GM18526 (cell line): ENCODE measurements around the gene ST3GAL5.

Experiments used
- POLR2A ChIP-seq: IDR thresholded peaks from 3 replicates; pipeline ENCODE4 v1.6.1; 2011; ENCODE audit not compliant: insufficient read length; ENCODE audit errors: extremely low read depth

Gene ST3GAL5

DNA sequence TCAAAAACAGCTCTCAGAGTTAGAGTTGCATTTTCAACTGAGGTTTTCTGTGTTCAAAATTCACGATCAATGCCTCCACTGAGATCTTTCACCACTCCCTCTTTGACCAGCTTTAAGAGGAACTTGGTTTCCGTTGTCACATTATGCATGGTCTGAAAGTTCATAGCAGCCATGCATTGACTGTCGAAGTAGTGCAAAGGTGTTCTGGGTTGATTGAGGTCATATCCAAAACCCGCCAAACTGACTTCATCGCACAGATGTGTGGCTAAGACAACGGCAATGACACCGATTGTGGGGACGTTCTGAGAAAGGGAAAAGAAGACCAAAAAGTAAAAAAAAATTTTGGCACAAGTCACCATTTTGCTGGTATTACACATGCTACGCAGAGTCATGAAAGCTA, 48.7 kb downstream of the ST3GAL5 start:
- TF ChIP-seq POLR2A = no peak

DNA sequence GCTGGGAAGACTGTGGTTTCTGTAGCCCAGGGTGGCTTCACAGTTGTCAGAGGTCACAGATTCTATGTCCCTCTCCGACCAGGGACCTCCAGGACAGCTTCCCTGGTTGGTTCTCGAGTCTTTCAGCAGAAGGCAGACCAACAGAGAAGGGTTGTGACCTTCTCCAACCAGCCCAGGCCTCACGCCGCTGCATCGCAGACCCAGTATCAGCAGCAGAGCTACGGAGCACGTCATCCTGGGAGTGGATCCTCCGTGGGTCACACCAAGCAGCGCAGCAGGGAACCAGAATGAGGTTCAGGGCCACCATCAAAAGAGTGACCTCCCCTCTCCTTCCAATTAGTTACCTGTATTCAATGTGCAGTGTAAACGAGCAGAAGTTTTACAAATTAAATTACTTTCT, 49.3 kb downstream of the ST3GAL5 start:
- no peak for TF ChIP-seq POLR2A

DNA sequence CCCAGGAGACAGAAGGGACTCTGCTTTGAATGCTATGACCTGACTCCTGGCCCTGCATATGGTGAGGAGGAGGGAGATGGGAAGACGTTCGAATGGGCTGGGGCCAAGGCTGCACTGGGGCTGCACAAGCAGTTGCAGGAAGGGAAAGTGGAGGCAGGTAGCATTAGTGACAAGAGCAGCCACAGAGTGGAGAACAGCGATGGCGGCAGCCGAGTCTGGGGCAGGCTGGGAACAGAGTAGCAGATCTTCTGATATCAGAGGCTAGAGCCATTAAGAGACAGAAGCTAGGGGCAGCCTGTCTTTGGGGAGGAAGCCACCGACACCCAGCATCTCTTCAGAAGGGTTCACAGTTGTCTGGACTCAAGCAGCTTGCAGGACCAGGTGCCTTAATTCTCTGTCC, 50.1 kb downstream of the ST3GAL5 start:
- no peak for TF ChIP-seq POLR2A

DNA sequence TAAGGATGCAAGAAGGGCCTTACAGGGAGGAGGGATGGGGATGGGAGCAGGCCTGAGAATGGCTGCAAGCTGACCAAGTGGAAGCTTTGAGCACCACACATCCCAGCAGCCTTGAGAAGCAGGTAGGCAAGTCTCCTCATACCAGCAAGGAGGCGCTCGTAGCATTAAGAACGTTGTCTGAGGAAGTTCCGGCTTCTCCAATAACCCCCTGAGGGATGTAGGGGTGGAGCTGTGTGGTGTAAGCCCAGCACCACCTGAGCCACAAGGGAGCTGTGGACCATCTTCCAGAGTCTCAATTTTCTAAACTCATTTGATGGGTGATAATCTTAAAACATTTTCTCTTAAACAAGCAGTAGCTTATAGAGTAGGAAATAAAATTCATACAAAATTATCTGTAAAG, 50.6 kb downstream of the ST3GAL5 start:
- no peak for TF ChIP-seq POLR2A

DNA sequence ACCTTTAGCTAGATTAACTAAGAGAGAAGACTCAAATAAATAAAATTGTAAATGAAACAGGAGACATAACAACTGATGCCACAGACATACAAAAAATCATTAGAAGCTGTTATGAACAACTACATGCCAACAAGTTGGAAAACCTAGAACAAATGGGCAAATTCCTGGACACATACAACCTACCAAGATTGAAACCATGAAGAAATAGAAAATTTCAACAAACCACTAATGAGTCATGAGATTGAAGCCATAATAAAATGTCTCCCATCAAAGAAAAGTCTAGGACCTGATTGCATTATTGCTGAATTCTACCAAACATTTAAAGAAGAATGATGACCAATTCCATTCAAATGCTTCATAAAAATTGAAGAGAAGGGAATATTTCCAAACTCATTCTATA, 54.3 kb downstream of the ST3GAL5 start:
- TF ChIP-seq POLR2A = no peak

DNA sequence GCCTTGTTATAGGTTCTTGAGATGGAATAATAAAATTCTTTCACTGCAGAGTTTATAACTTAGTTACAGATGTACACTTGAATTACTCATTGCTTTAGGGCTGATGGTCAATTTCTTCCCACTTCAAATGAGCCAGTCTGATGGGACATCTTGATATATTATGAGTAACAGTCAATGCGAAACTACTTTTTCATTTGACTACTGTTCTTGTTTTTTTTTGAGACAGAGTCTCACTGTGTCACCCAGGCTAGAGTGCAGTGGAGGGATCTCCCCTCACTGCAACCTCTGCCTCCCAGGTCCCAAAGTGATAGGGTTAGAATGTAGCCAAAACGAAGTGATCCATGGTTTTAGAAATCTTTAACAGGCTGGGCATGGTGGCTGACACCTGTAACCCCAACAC, 57.1 kb downstream of the ST3GAL5 start:
- TF ChIP-seq POLR2A = no peak

DNA sequence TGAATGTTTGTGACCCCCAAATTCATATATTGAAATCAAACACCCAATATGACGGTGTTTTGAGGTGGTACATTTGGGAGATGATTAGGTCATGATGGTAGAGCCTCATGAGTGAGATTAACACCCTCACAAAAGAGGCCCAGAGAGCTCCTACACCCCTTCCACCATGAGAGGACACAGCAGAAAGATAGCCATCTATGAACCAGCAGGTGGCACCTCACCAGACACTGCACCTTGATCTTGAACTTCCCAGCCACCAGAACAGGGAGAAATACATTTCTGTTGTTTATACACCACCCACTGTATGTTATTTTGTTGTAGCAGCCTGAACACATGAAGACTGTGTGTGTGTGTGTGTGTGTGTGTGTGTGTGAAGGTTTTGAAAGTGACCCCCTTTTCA, 58.1 kb downstream of the ST3GAL5 start:
- no peak for TF ChIP-seq POLR2A

DNA sequence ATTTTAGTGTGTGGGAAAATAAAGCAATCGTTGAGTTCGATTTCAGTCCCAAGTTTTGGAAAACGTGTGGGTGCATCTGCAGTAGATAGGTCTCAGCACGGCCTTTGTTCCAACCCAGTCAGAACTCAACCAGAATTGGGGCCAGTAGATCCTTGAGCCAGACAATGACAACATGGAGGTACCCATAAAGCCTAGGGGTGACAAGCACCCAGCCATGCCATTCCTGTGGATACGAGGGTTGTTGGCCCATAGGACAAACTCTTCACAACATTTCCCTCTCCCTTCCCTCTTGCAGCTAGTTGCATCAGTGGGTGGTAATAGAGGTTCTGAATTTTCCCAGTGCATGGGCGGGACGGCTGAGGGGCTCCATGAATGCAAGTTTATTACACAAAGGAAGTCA, 60.1 kb downstream of the ST3GAL5 start:
- TF ChIP-seq POLR2A = no peak

DNA sequence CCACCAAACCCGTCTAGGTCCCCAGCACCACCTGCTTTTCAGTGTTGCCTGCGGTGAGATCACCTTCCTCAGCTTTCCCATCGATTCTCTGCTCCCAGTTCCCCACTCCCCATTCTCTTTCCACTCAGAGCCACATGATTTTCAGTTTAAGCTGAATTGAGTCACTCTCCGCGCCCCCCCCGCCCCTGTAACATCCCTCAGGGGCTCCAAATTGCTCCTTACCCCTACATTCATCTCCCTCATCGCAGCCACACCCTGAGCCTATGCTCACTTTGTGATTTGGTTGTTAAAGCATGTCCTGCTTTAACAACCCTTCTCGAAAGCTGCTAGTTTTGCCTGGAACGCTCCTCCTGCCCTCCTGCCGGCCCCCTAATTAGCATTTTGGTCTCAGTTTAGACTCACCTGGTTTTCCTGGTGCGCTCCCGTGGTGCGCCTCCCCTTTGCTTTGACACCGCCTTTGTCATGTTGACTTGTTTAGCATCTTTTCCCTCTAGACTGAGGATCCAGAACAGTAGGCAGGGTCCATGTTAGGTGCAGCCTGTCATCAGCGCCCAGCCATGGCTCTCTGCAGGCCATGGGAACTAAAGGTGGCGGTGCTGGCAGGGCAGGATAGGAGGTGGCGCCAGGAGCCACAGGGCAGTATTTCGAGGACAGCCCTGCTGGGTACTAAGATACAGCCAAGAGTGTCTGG, 60.8 kb downstream of the ST3GAL5 start:
- no peak for TF ChIP-seq POLR2A

DNA sequence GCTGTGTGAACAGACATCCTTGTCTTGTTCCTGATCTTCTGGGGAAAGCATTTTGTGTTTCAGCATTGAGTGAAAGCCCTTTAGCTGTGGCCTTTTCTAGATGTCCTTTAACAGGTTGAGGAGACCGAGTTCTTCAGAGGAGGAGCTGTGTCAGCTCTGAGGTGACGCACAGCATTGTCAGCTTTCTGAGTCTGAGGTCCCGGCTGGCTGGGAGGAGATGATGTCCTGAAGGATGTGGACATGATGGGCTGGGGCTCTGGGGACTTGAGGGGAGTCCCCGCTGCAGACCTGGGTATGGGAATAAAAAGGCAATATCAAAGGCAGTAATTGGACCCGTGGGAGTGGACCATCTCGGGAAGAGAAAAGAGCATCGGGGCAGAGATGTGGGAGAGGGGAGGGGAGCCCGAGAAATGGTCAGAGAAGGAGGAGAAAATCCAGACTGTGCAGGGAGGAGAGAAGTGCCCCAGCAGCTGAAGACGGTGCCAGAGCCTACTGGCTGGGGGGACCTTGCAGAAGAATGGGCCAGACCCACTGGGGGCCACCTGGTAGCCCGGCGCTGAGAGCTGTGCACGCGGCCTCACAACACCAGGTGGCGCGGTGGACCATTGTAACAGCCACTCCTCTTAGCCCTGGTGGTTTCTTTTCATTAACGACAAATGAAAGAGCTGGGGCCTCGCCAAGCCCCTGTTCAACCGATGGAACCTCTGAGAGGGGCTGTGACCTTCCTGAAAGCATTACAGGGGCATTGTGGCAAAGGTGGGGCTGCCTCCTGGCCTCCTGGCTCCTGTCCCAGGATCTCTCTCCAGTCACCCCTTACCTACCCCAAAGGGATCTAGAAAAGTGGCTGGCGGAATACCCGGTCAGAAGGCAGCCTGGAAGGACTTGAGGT, 61.6 kb downstream of the ST3GAL5 start:
- TF ChIP-seq POLR2A = no peak

DNA sequence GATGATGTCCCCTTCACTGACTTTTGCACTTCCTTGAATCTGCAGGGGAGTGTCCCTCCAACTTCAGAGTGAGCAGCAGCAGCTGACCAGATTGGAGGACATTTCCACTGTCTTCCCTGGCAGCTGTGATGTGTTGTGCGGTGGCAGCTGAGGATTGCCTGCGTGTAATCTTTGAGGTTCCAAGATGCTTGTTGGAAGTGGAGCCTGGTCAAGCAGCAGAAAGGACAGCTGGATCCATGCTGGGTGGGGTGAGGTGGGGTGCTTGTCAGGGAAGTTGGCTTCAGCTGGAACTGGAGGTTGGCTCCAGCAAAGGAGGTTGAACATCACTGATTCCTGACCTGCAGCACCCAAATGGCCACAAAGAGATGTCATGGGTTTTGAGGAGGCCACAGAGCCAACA, 64.8 kb downstream of the ST3GAL5 start:
- TF ChIP-seq POLR2A = no peak

DNA sequence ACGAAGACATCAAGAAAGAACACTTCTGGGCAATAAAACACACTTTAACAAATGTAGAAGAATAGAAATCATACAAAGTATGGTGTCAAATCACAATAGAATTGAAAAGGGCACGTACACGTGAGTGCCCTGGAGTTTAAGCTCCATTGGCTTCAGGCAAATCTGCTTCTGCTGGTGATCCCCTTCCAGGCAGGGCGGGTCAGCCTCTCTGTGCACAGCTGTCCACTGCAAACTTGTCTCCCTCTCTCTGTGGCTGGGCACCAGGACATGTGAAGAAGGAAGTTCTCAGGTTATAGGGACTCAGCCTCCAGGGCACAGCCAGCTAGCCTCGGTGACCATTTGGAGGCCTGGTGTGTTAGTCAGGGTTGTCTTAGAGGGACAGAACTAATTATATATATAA, 66.0 kb downstream of the ST3GAL5 start:
- TF ChIP-seq POLR2A = no peak

DNA sequence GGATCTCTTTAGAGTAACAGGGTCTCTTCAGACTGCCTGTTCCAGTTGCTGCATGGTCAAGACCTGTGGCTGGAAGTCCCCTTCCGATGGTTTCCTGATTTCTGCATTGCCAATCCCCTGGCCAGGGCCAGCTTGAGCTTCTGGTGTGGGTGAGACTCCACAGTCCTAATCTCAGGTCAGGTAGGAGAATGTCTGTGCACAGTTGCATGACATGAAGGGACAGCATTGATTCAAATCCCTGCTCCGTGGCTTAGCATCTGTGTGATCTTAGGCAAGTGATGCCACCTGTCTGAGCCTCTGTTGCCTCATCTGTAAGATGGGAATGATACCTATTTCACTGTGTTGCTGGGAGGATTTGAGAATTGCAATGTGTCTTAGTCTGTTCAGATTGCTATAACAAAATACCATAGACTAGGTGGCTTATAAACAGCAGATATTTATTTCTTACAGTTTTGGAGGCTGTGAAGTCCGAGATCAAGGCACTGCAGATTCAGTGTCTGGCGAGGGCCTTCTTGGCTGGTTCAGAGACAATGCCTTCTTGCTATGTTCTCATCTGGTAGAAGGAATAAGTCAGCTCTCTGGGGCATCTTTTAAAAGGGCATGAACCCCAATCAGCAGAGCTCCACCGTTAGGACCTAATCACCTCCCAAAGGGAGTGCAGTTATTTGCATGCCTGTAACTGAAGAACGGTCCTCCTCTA, 68.8 kb downstream of the ST3GAL5 start:
- no peak for TF ChIP-seq POLR2A

DNA sequence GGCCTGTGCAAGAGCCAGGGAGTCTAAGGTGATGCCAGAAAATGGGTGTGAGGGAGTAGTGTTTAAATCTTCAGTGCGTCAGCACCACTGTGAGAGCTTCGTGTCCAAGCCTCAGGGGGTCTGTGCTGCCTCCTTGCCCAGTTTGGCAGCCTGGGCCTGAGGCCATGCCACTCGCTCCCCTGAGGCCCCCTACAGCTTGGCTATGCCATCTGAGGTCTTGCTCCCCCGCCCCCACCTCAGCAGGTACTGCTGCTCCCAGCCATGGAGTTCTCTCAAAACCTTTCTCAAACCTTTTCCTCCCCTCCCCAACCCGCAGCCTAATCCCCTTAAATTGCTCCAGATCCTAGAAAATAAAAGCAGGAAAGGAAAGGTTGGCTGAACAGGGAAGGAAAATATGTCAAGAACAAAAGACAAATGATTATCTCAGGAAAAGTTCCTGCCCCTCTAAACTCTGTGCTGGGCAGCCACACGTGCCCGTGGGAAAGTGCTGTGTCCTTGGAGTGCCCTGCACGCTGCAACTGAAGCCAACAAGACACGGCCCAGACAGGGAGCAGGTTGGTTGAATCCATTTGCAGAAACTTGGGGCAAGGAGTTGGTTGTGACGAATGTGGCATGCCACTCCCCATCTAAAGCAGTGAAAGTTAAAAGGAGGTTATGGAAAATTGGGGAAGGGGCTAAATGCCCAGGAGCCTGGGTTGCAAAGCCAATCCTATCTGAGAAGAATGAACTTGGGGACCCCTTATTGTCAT, 73.8 kb downstream of the ST3GAL5 start:
- no peak for TF ChIP-seq POLR2A
